PC-9 (cell line): ENCODE results near the gene MFAP2.

ENCODE experiments used
- EZH2 ChIP-seq: fragments of 200-600 bp; sonication (generic); IDR thresholded peaks from 2 replicates; pipeline ENCODE4 v1.8.0; 2017; ENCODE audit warnings: antibody characterized with exemption, low read depth
- TF ChIP-seq, protein P1 (sequence below): fragments of 200-600 bp; sonication (generic); conservative IDR thresholded peaks from 2 replicates; pipeline ENCODE4 v1.6.1; 2017; ENCODE audit warnings: mixed run types, antibody characterized with exemption, mild to moderate bottlenecking, moderate library complexity

DNA sequence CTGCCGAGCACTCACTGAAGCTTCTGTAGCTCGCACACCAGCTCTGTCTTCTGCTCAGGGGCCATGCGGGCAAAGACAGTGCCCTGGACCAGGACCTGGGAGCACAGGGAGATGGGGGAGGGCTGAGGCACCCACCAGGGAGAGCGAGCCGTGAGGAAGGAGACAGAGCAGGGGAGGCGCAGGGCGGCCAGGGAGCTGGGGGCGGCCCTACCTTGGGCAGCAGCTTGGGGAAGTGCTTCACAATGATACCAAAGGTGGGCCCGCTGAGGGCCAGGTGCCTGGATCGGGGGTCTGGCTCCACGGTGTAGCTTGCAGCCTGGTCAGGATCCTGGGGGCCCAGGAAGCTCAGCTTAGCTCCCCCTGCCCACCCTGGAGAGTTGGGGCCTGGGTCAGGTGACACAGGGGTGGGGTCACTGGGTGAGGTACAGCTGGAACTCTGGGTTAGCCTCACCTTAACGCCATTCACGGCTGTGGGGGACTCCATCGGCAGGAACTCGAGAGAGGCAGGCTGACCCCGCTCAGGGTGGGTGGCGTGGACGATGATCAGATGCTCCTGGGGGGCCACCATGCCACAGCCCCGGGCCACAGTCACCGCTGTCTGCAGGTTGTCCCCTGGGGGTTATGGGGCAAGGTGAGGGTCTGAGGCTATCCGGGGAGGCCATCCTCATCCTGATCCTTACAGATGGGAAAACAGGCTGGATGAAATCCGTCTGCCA, 9.4 kb upstream of the MFAP2 start:
- TF ChIP-seq, protein P1, sequence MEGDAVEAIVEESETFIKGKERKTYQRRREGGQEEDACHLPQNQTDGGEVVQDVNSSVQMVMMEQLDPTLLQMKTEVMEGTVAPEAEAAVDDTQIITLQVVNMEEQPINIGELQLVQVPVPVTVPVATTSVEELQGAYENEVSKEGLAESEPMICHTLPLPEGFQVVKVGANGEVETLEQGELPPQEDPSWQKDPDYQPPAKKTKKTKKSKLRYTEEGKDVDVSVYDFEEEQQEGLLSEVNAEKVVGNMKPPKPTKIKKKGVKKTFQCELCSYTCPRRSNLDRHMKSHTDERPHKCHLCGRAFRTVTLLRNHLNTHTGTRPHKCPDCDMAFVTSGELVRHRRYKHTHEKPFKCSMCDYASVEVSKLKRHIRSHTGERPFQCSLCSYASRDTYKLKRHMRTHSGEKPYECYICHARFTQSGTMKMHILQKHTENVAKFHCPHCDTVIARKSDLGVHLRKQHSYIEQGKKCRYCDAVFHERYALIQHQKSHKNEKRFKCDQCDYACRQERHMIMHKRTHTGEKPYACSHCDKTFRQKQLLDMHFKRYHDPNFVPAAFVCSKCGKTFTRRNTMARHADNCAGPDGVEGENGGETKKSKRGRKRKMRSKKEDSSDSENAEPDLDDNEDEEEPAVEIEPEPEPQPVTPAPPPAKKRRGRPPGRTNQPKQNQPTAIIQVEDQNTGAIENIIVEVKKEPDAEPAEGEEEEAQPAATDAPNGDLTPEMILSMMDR: no peak
- TF ChIP-seq EZH2: no peak
